Measurements from ENCODE around the gene SLC6A6.

SLC6A6 gene

GRCh38 chr3:14402304-14402811 is at the start of gene SLC6A6:
SLC6A6 (plus strand) TSS chr3:14402606; CDS start chr3:14443635, 41,029 bp downstream.
- peak within 1 kb of the TSS; percentile 51 for H3K27ac ChIP-seq (ENCODE audit: low read depth, low read length)
- H3K36me3 ChIP-seq (ENCODE audit: control insufficient read depth, insufficient read depth, low read length): no peaks in the 10 kb centered on the region
- H3K4me1 ChIP-seq (ENCODE audit: control insufficient read depth, insufficient read depth, low read length): peaks cover 20% of the 10 kb centered on the region
- H3K27me3 ChIP-seq (ENCODE audit: control insufficient read depth, insufficient read depth, low read length): no peaks in the 10 kb centered on the region
- peak within 1 kb of the TSS; percentile 66 for H3K4me3 ChIP-seq (ENCODE audit: low read length)
- H3K9ac ChIP-seq (ENCODE audit: low read length): peak within 1 kb of the TSS; percentile 66

- no peak overlapping the region for H3K27ac ChIP-seq (ENCODE audit: low read depth, low read length)
- H3K4me3 ChIP-seq (ENCODE audit: low read length): no peak overlapping the region
- peaks cover 3% of the 10 kb centered on the region for H3K4me1 ChIP-seq (ENCODE audit: control insufficient read depth, insufficient read depth, low read length)
- no peak overlapping the region for H3K9ac ChIP-seq (ENCODE audit: low read length)
- no peaks in the 10 kb centered on the region for H3K27me3 ChIP-seq (ENCODE audit: control insufficient read depth, insufficient read depth, low read length)
- H3K36me3 ChIP-seq (ENCODE audit: control insufficient read depth, insufficient read depth, low read length): no peaks in the 10 kb centered on the region
Observed at GRCh38 chr3:14353502-14353901, 48.9 kb upstream of the SLC6A6 start.

- Histone ChIP-seq H3K4me1 (ENCODE audit: control insufficient read depth, insufficient read depth, low read length) (peaks cover 6% of the 10 kb centered on the region), H3K36me3 (ENCODE audit: control insufficient read depth, insufficient read depth, low read length) (no peaks in the 10 kb centered on the region), H3K27ac (ENCODE audit: low read depth, low read length) (no peak overlapping the region), H3K9ac (ENCODE audit: low read length) (no peak overlapping the region), H3K27me3 (ENCODE audit: control insufficient read depth, insufficient read depth, low read length) (no peaks in the 10 kb centered on the region), H3K4me3 (ENCODE audit: low read length) (no peak overlapping the region)
Observed at GRCh38 chr3:14357463-14357862, 44.9 kb upstream of the SLC6A6 start.

- H3K36me3 ChIP-seq (ENCODE audit: control insufficient read depth, insufficient read depth, low read length): no peaks in the 10 kb centered on the region
- peaks cover 6% of the 10 kb centered on the region for H3K4me1 ChIP-seq (ENCODE audit: control insufficient read depth, insufficient read depth, low read length)
- H3K4me3 ChIP-seq (ENCODE audit: low read length): peak overlapping the region; percentile 21
- no peak overlapping the region for H3K9ac ChIP-seq (ENCODE audit: low read length)
- no peaks in the 10 kb centered on the region for H3K27me3 ChIP-seq (ENCODE audit: control insufficient read depth, insufficient read depth, low read length)
- H3K27ac ChIP-seq (ENCODE audit: low read depth, low read length): peak overlapping the region; percentile 30
Observed at GRCh38 chr3:14358426-14359211, 43.8 kb upstream of the SLC6A6 start.

- Histone ChIP-seq H3K4me3 (ENCODE audit: low read length) (no peak overlapping the region), H3K27ac (ENCODE audit: low read depth, low read length) (no peak overlapping the region), H3K36me3 (ENCODE audit: control insufficient read depth, insufficient read depth, low read length) (no peaks in the 10 kb centered on the region), H3K9ac (ENCODE audit: low read length) (no peak overlapping the region), H3K4me1 (ENCODE audit: control insufficient read depth, insufficient read depth, low read length) (peaks cover 6% of the 10 kb centered on the region), H3K27me3 (ENCODE audit: control insufficient read depth, insufficient read depth, low read length) (no peaks in the 10 kb centered on the region)
Observed at GRCh38 chr3:14359348-14359747, 43.1 kb upstream of the SLC6A6 start.

GRCh38 chr3:14360123-14360881 is 42.1 kb upstream of the SLC6A6 start:
- H3K27me3 ChIP-seq (ENCODE audit: control insufficient read depth, insufficient read depth, low read length): no peaks in the 10 kb centered on the region
- no peak overlapping the region for H3K9ac ChIP-seq (ENCODE audit: low read length)
- H3K27ac ChIP-seq (ENCODE audit: low read depth, low read length): no peak overlapping the region
- no peaks in the 10 kb centered on the region for H3K36me3 ChIP-seq (ENCODE audit: control insufficient read depth, insufficient read depth, low read length)
- peaks cover 6% of the 10 kb centered on the region for H3K4me1 ChIP-seq (ENCODE audit: control insufficient read depth, insufficient read depth, low read length)
- H3K4me3 ChIP-seq (ENCODE audit: low read length): no peak overlapping the region

- Histone ChIP-seq H3K4me3 (ENCODE audit: low read length) (no peak overlapping the region), H3K27me3 (ENCODE audit: control insufficient read depth, insufficient read depth, low read length) (no peaks in the 10 kb centered on the region), H3K27ac (ENCODE audit: low read depth, low read length) (no peak overlapping the region), H3K9ac (ENCODE audit: low read length) (no peak overlapping the region), H3K4me1 (ENCODE audit: control insufficient read depth, insufficient read depth, low read length) (peaks cover 6% of the 10 kb centered on the region), H3K36me3 (ENCODE audit: control insufficient read depth, insufficient read depth, low read length) (no peaks in the 10 kb centered on the region)
Observed at GRCh38 chr3:14361068-14361677, 41.2 kb upstream of the SLC6A6 start.

GRCh38 chr3:14362890-14363289 is 39.5 kb upstream of the SLC6A6 start:
- Histone ChIP-seq H3K27me3 (ENCODE audit: control insufficient read depth, insufficient read depth, low read length) (no peaks in the 10 kb centered on the region), H3K27ac (ENCODE audit: low read depth, low read length) (no peak overlapping the region), H3K36me3 (ENCODE audit: control insufficient read depth, insufficient read depth, low read length) (no peaks in the 10 kb centered on the region), H3K4me3 (ENCODE audit: low read length) (no peak overlapping the region), H3K4me1 (ENCODE audit: control insufficient read depth, insufficient read depth, low read length) (peaks cover 6% of the 10 kb centered on the region), H3K9ac (ENCODE audit: low read length) (no peak overlapping the region)

GRCh38 chr3:14363379-14363778 is 39.0 kb upstream of the SLC6A6 start:
- peaks cover 3% of the 10 kb centered on the region for H3K4me1 ChIP-seq (ENCODE audit: control insufficient read depth, insufficient read depth, low read length)
- no peak overlapping the region for H3K4me3 ChIP-seq (ENCODE audit: low read length)
- H3K27me3 ChIP-seq (ENCODE audit: control insufficient read depth, insufficient read depth, low read length): no peaks in the 10 kb centered on the region
- no peak overlapping the region for H3K9ac ChIP-seq (ENCODE audit: low read length)
- H3K27ac ChIP-seq (ENCODE audit: low read depth, low read length): no peak overlapping the region
- H3K36me3 ChIP-seq (ENCODE audit: control insufficient read depth, insufficient read depth, low read length): no peaks in the 10 kb centered on the region

- Histone ChIP-seq H3K27ac (ENCODE audit: low read depth, low read length) (no peak overlapping the region), H3K4me3 (ENCODE audit: low read length) (no peak overlapping the region), H3K4me1 (ENCODE audit: control insufficient read depth, insufficient read depth, low read length) (no peaks in the 10 kb centered on the region), H3K27me3 (ENCODE audit: control insufficient read depth, insufficient read depth, low read length) (no peaks in the 10 kb centered on the region), H3K36me3 (ENCODE audit: control insufficient read depth, insufficient read depth, low read length) (no peaks in the 10 kb centered on the region), H3K9ac (ENCODE audit: low read length) (no peak overlapping the region)
Observed at GRCh38 chr3:14363991-14364390, 38.4 kb upstream of the SLC6A6 start.

GRCh38 chr3:14364580-14365292 is 37.7 kb upstream of the SLC6A6 start:
- no peaks in the 10 kb centered on the region for H3K27me3 ChIP-seq (ENCODE audit: control insufficient read depth, insufficient read depth, low read length)
- no peaks in the 10 kb centered on the region for H3K4me1 ChIP-seq (ENCODE audit: control insufficient read depth, insufficient read depth, low read length)
- H3K36me3 ChIP-seq (ENCODE audit: control insufficient read depth, insufficient read depth, low read length): no peaks in the 10 kb centered on the region
- no peak overlapping the region for H3K27ac ChIP-seq (ENCODE audit: low read depth, low read length)
- no peak overlapping the region for H3K9ac ChIP-seq (ENCODE audit: low read length)
- H3K4me3 ChIP-seq (ENCODE audit: low read length): no peak overlapping the region

GRCh38 chr3:14366248-14366647 is 36.2 kb upstream of the SLC6A6 start:
- no peaks in the 10 kb centered on the region for H3K27me3 ChIP-seq (ENCODE audit: control insufficient read depth, insufficient read depth, low read length)
- H3K27ac ChIP-seq (ENCODE audit: low read depth, low read length): no peak overlapping the region
- no peak overlapping the region for H3K9ac ChIP-seq (ENCODE audit: low read length)
- no peak overlapping the region for H3K4me3 ChIP-seq (ENCODE audit: low read length)
- no peaks in the 10 kb centered on the region for H3K36me3 ChIP-seq (ENCODE audit: control insufficient read depth, insufficient read depth, low read length)
- H3K4me1 ChIP-seq (ENCODE audit: control insufficient read depth, insufficient read depth, low read length): no peaks in the 10 kb centered on the region
